MCF 10A (cell line): Measurements from ENCODE around the gene FBLN2. TPM values are rescaled to one million over a fixed set of nuclear protein-coding genes. Genes with fewer than 3 reads are reported as not detected.

Experiments
- BruUV-seq: library from RNA; stranded (reverse); fragments of 400-500 nt; replicated peaks from 2 replicates; lab custom pipeline; 2021; lab: Mats Ljungman, UMichigan
- CTCF ChIA-PET: fragments of 300-600 bp; sonication (Branson Sonifier 250); formaldehyde crosslinking; extraction: SDS; loops from one replicate; lab custom pipeline; 2021; ENCODE audit warnings: antibody characterized with exemption, inconsistent platforms; lab: Yijun Ruan, JAX
- POLR2A ChIA-PET: fragments of 300-600, 350-650 bp; sonication (Branson Sonifier 250); formaldehyde crosslinking; extraction: SDS; loops from one replicate; lab custom pipeline; 2020; ENCODE audit warnings: antibody characterized with exemption, inconsistent platforms; lab: Yijun Ruan, JAX
- DNase-seq: peaks from one replicate; pipeline ENCODE4 v3.0.0-alpha.2; 2018; ENCODE audit not compliant: unreplicated experiment
- H3K27ac Mint-ChIP-seq: one replicate; pipeline ENCODE4 v1.8.0; 2022; ENCODE audit warnings: mild to moderate bottlenecking, low read depth, mixed read lengths; ENCODE audit not compliant: unreplicated experiment
- H3K27me3 Mint-ChIP-seq: one replicate; pipeline ENCODE4 v1.8.0; 2022; ENCODE audit warnings: mixed read lengths; ENCODE audit not compliant: insufficient read depth, unreplicated experiment
- H3K36me3 Mint-ChIP-seq: one replicate; pipeline ENCODE4 v1.8.0; 2022; ENCODE audit warnings: mild to moderate bottlenecking, moderate library complexity, mixed read lengths; ENCODE audit not compliant: insufficient read depth, unreplicated experiment
- H3K4me1 Mint-ChIP-seq: one replicate; pipeline ENCODE4 v1.8.0; 2022; ENCODE audit warnings: mixed read lengths; ENCODE audit not compliant: insufficient read depth, unreplicated experiment
- H3K4me3 Mint-ChIP-seq: one replicate; pipeline ENCODE4 v1.8.0; 2022; ENCODE audit warnings: mild to moderate bottlenecking, moderate library complexity, mixed read lengths; ENCODE audit not compliant: unreplicated experiment
- H3K9me3 Mint-ChIP-seq: one replicate; pipeline ENCODE4 v1.8.0; 2022; ENCODE audit warnings: mixed read lengths; ENCODE audit not compliant: unreplicated experiment
- intact Hi-C: fragments of 100-400 bp; cut with micrococcal nuclease; formaldehyde crosslinking; loops from 2 replicates; pipeline ENCODE4 v1.14.1; 2022
- total RNA-seq: library from RNA; stranded (reverse); gene quantifications from 2 replicates; pipeline ENCODE4 v1.2.3, GENCODE V29; 2022
- TF ChIP-seq, protein P1 (sequence below): fragments of 200-600 bp; IDR thresholded peaks from one replicate; pipeline ENCODE4 v1.8.0; 2022; ENCODE audit warnings: antibody characterized with exemption, mild to moderate bottlenecking; ENCODE audit not compliant: unreplicated experiment

The FBLN2 gene
- total RNA-seq, 1 experiment from 2014 or later, result not detected

- TF ChIP-seq, protein P1, sequence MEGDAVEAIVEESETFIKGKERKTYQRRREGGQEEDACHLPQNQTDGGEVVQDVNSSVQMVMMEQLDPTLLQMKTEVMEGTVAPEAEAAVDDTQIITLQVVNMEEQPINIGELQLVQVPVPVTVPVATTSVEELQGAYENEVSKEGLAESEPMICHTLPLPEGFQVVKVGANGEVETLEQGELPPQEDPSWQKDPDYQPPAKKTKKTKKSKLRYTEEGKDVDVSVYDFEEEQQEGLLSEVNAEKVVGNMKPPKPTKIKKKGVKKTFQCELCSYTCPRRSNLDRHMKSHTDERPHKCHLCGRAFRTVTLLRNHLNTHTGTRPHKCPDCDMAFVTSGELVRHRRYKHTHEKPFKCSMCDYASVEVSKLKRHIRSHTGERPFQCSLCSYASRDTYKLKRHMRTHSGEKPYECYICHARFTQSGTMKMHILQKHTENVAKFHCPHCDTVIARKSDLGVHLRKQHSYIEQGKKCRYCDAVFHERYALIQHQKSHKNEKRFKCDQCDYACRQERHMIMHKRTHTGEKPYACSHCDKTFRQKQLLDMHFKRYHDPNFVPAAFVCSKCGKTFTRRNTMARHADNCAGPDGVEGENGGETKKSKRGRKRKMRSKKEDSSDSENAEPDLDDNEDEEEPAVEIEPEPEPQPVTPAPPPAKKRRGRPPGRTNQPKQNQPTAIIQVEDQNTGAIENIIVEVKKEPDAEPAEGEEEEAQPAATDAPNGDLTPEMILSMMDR, result no peak
- no TSS peak for BruUV-seq
- DNase-seq, result peak; percentile 38
- POLR2A ChIA-PET, result interaction anchor here (0.6 kb wide), 1 partner anchor 38 kb away, joined by 3 read pairs; no protein-coding TSS in a partner anchor
- intact Hi-C loops, result no loop called here
- Mint-ChIP-seq H3K36me3 (no peaks in the 10 kb centered on the region), H3K27me3 (no peaks in the 10 kb centered on the region), H3K4me1 (peaks cover 36% of the 10 kb centered on the region), H3K27ac (peak overlapping the region; percentile 95), H3K4me3 (no peak overlapping the region), H3K9me3 (no peaks in the 10 kb centered on the region)
- CTCF ChIA-PET, result interaction anchor here (0.6 to 1.1 kb wide), 3 partner anchors 53 to 129 kb away, joined by 3 to 4 read pairs (median 3); no protein-coding TSS in a partner anchor
Measured at GRCh38 chr3:13598926-13599886, 50.3 kb downstream of the FBLN2 start.

GRCh38 chr3:13599887-13600450 lies 51.0 kb downstream of the FBLN2 start:
- H3K27ac Mint-ChIP-seq, result peak overlapping the region; percentile 95
- DNase-seq, result no peak
- H3K36me3 Mint-ChIP-seq, result no peaks in the 10 kb centered on the region
- ChIA-PET CTCF (interaction anchor here (0.6 kb wide), 1 partner anchor 90 kb away, joined by 3 read pairs; no protein-coding TSS in a partner anchor), POLR2A (interaction anchor here (0.8 kb wide), 1 partner anchor 10 kb away, joined by 4 read pairs; no protein-coding TSS in a partner anchor)
- no peaks in the 10 kb centered on the region for H3K9me3 Mint-ChIP-seq
- no peak overlapping the region for H3K4me3 Mint-ChIP-seq
- no TSS peak for BruUV-seq
- H3K27me3 Mint-ChIP-seq, result no peaks in the 10 kb centered on the region
- intact Hi-C loops, result loop anchor here (5.0 kb wide), 1 partner anchor 58 kb away; no protein-coding TSS in a partner anchor
- TF ChIP-seq, protein P1, result no peak
- H3K4me1 Mint-ChIP-seq, result peaks cover 36% of the 10 kb centered on the region

GRCh38 chr3:13600950-13601691 lies 52.2 kb downstream of the FBLN2 start:
- intact Hi-C loops, result loop anchor here (1.0 to 5.0 kb wide), 2 partner anchors 47 to 59 kb away; no protein-coding TSS in a partner anchor
- Mint-ChIP-seq H3K36me3 (no peaks in the 10 kb centered on the region), H3K27ac (peak overlapping the region; percentile 95), H3K9me3 (no peaks in the 10 kb centered on the region), H3K27me3 (no peaks in the 10 kb centered on the region), H3K4me1 (peaks cover 36% of the 10 kb centered on the region), H3K4me3 (no peak overlapping the region)
- TF ChIP-seq, protein P1, result no peak
- ChIA-PET CTCF (interaction anchor here (0.6 to 1.2 kb wide), 2 partner anchors 21 to 95 kb away, joined by 3 read pairs; no protein-coding TSS in a partner anchor), POLR2A (interaction anchor here (0.8 to 1.1 kb wide), 2 partner anchors 11 to 95 kb away, joined by 3 to 4 read pairs; no protein-coding TSS in a partner anchor)
- BruUV-seq, result no TSS peak
- peak; percentile 66 for DNase-seq
